ENCODE measurements around the gene RNASE2. TPM values are rescaled to one million over a fixed set of nuclear protein-coding genes. Genes with fewer than 3 reads are reported as not detected.
A peak's percentile ranks its signal among the peaks of the same experiment; 100 is the strongest.

Gene RNASE2
- total and polyA plus RNA-seq, 8 donors = 0.78 to 30.6 (median 2.2) TPM

DNA sequence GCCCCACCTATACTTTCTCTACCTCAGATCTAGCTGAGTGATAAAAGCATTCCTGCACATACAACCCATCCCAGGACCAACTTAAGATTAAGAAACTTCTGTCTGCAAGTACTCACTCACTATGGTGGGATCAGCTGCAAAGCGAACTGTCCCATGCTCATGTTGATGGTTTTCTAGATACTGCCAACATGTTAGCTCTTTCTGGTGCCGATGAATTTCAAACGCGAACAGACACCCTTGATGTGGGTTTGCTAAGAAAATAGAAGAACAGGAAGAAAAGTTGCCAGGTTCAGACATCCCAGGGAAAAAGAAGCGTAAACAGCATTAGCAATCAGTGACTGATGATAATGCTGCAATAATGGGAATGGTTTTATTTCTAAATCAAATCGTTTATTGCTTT is 42.3 kb downstream of the RNASE2 start:
- ATAC-seq (no peak), DNase-seq (no peak)
- Histone ChIP-seq H3K36me3 (peaks cover 0 to 55% of the 10 kb centered on the region in 2 donors), H3K27ac (no peak overlapping the region), H3K4me3 (no peak overlapping the region), H3K4me1 (no peaks in the 10 kb centered on the region), H3K9me3 (no peaks in the 10 kb centered on the region), H3K27me3 (no peaks in the 10 kb centered on the region)
- TF ChIP-seq, protein P1, sequence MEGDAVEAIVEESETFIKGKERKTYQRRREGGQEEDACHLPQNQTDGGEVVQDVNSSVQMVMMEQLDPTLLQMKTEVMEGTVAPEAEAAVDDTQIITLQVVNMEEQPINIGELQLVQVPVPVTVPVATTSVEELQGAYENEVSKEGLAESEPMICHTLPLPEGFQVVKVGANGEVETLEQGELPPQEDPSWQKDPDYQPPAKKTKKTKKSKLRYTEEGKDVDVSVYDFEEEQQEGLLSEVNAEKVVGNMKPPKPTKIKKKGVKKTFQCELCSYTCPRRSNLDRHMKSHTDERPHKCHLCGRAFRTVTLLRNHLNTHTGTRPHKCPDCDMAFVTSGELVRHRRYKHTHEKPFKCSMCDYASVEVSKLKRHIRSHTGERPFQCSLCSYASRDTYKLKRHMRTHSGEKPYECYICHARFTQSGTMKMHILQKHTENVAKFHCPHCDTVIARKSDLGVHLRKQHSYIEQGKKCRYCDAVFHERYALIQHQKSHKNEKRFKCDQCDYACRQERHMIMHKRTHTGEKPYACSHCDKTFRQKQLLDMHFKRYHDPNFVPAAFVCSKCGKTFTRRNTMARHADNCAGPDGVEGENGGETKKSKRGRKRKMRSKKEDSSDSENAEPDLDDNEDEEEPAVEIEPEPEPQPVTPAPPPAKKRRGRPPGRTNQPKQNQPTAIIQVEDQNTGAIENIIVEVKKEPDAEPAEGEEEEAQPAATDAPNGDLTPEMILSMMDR (IDR thresholded peaks at IDR 0.05) = no peak
- intact Hi-C loops (cut with DNase I) = no loop called here

DNA sequence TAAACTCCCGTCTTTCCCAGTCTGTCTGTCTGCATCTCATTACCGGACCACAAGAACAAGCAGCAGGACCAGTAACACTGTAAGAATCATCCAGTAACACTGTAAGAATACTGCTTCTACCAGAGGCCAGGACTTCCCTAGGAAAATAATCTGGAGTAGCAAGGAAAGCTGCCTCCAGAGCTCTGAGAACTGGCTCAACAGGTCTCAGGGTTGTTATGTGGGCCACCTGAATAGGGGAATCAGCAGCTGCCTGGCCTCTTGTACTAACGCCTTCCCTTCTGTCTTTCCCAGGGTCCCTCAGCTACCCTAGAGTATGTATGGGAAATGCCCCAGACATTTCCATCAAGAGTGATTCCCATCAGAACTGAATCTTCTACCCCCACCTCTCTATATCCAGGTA is 42.9 kb downstream of the RNASE2 start:
- H3K4me1 ChIP-seq = no peaks in the 10 kb centered on the region
- no peaks in the 10 kb centered on the region for H3K27me3 ChIP-seq
- peak in 1 of 4 donors; percentile 55 for DNase-seq
- intact Hi-C loops (cut with DNase I) = no loop called here
- H3K27ac ChIP-seq = no peak overlapping the region
- TF ChIP-seq, protein P1 (IDR thresholded peaks at IDR 0.05) = no peak
- H3K36me3 ChIP-seq = peaks cover 0 to 49% of the 10 kb centered on the region in 2 donors
- H3K9me3 ChIP-seq = no peaks in the 10 kb centered on the region
- H3K4me3 ChIP-seq = no peak overlapping the region
- peak; percentile 17 for ATAC-seq

DNA sequence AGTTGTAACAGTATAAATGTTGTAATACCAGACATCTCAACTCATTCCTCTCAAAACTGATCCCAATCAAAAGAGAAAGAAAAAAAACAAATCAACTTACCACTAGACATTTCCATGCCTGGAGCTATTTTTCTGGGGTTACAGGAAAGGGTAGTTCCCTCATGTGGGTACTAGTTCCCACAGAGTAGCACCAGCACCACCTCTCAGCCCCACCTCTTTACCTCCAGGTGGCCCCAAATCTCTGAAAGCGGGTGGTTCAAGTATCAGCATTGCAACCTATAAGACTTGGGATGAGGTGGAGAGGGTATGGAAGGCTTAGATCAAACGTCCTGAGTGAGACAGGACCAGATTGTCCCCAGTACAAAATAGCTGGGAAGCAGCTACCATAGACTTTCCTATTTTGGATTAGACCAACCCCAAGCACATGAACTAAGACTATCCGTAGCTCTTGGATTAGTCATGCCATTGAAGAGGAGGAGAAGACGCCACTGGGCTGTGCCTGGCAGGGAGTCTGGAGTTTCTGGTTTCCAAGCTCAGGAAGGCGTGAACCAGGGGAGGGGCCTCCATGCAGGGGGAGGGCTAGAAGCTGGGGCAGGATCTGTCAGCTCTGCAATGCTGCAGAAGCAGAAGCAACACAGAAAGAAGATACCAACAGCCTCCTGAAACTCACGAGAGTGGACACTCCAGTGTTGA is 43.5 kb downstream of the RNASE2 start, which contains the start of gene SLC39A2:
Gene SLC39A2, plus strand, starts transcription at position 620 of the 693 bp plus-strand sequence. CDS start 154 bp downstream, outside the sequence.
- intact Hi-C loops (cut with DNase I) = no loop called here
- no peaks in the 10 kb centered on the region for H3K4me1 ChIP-seq
- DNase-seq (peak in 2 of 4 donors; percentile 63 to 69), ATAC-seq (peak; percentile 94)
- peak within 1 kb of the TSS in 1 of 2 donors; percentile 33 for H3K27ac ChIP-seq
- no peaks in the 10 kb centered on the region for H3K9me3 ChIP-seq
- TF ChIP-seq, protein P1 (IDR thresholded peaks at IDR 0.05) = no peak
- no peak within 1 kb of the TSS for H3K4me3 ChIP-seq
- peaks cover 0 to 42% of the 10 kb centered on the region in 2 donors for H3K36me3 ChIP-seq
- H3K27me3 ChIP-seq = no peaks in the 10 kb centered on the region

DNA sequence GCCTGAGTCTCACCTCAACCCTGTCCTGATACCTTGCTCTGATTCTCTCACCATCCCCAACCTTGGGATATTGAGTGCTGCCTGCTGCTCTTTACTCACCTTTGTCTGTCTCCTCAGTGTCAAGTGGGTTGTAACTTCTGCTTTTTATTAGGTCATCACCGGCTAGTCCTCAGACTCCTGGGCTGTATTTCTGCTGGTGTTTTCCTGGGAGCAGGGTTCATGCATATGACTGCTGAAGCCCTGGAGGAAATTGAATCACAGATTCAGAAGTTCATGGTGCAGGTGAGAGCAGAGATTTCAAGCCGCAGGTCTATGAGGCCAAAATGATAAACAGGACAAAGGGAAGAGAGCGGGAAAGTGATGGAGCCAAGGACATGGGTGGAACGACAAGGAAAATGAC is 44.3 kb downstream of the RNASE2 start:
- no peak overlapping the region for H3K27ac ChIP-seq
- DNase-seq (no peak), ATAC-seq (no peak)
- no peak overlapping the region for H3K4me3 ChIP-seq
- H3K4me1 ChIP-seq = no peaks in the 10 kb centered on the region
- no peaks in the 10 kb centered on the region for H3K9me3 ChIP-seq
- peaks cover 0 to 35% of the 10 kb centered on the region in 2 donors for H3K36me3 ChIP-seq
- intact Hi-C loops (cut with DNase I) = no loop called here
- H3K27me3 ChIP-seq = no peaks in the 10 kb centered on the region
- TF ChIP-seq, protein P1 (IDR thresholded peaks at IDR 0.05) = no peak

DNA sequence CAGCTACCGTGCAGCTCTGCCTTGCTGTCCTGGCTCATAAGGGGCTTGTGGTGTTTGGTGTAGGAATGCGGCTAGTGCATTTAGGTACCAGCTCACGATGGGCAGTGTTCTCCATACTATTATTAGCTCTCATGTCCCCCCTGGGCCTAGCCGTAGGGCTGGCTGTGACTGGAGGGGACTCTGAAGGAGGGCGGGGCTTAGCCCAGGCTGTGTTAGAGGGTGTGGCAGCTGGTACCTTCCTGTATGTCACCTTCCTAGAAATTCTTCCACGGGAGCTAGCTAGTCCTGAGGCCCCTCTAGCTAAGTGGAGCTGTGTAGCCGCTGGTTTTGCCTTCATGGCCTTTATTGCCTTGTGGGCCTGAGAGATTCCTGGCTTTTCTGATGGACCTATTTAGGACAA is 45.9 kb downstream of the RNASE2 start:
- no peak overlapping the region for H3K27ac ChIP-seq
- H3K9me3 ChIP-seq = no peaks in the 10 kb centered on the region
- no peaks in the 10 kb centered on the region for H3K27me3 ChIP-seq
- ATAC-seq (no peak), DNase-seq (no peak)
- no peaks in the 10 kb centered on the region for H3K4me1 ChIP-seq
- H3K36me3 ChIP-seq = peaks cover 0 to 18% of the 10 kb centered on the region in 2 donors
- TF ChIP-seq, protein P1 (IDR thresholded peaks at IDR 0.05) = no peak
- no peak overlapping the region for H3K4me3 ChIP-seq
- intact Hi-C loops (cut with DNase I) = no loop called here
